HG03460 (cell line): ENCODE results near the gene ADCY2.

Experiments
- ATAC-seq: cut with Tn5 transposase; IDR thresholded peaks from one replicate; pipeline ENCODE4 v1.9.1; 2021; ENCODE audit not compliant: unreplicated experiment

Gene ADCY2

DNA sequence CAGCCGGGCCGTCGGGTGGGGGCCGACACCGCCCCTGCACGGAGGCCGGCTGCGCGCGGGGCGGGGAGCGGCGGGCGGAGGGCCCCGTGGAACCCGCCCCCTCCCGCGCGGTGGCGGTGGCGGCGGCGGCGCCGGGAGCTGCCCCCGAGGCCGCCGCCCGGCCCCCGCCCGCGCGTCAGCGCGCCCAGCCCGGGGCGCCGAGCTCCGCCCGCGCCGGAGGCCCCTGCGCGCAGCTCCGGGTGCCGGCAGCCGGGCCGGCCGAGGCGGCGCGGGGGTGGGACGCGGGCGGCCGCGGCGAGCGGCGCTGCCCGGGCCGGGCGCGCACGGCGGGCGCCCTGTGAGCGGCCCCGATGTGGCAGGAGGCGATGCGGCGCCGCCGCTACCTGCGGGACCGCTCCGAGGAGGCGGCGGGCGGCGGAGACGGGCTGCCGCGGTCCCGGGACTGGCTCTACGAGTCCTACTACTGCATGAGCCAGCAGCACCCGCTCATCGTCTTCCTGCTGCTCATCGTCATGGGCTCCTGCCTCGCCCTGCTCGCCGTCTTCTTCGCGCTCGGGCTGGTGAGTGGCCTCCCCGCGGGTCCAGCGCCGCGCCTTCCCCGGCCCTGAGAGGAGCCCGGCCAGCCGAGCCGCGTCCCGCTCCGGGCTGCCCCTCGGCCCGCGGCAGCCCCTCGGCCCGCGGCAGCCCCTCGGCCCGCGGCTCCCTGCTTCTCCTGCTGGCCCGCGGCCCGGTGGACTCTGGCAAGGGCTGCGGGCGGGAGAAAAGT is at the start of gene ADCY2:
Gene ADCY2 (plus strand): TSS at position 192 of the 766 bp plus-strand sequence. CDS start 159 bp downstream, at position 351.
- no peak for ATAC-seq

DNA sequence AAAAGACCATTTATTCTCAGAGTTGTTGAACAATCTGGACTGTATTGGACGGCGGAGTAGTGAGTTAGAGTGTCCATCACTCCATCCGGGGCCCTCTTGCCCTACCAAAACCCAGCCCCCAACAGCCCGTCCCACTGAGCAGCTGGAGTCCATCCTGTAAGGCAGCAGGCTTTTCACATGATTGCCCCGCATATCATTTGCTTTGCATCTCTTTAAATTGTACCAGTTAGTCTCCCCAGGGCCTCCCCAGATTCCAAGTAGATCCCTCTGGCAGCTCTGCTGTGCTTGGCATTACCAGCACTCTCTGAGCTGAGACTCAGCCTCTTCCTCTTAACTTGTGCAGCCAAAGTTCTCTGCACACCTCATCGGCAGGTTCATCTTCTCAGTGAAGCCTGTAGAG is 48.6 kb upstream of the ADCY2 start:
- ATAC-seq, result no peak

DNA sequence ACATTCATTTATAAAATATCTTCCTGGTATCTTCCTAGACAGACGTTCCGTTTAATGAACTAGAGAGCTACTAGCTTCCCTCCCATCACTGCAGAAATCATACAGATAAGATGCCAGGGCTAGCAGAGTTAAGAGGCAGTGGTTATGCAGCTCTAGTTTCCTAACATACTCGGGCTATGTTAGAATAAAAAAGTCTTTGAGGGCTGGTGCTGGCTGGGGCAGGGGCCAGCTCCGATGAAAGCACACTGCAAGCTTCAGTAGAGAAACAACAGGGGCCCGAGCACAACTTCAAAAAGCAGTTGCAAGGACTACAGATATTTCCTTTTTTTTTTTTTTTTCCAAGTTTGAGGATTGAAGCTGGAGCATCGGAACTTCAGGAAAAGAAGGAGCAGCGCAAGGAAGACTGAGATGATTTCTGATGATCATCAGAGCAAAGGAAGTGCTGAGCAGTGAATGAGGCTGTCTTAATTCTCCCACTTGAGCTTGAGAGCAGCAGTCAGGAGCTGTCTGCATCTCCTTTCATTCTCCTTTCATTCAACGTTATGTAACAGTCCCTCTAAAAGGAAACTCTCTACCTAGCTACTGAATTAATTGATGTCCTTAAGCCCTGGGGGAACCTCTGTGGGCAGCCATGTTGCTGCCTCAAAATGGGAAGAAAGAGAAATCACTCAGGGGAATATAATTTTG is 47.6 kb upstream of the ADCY2 start:
- ATAC-seq, result no peak

DNA sequence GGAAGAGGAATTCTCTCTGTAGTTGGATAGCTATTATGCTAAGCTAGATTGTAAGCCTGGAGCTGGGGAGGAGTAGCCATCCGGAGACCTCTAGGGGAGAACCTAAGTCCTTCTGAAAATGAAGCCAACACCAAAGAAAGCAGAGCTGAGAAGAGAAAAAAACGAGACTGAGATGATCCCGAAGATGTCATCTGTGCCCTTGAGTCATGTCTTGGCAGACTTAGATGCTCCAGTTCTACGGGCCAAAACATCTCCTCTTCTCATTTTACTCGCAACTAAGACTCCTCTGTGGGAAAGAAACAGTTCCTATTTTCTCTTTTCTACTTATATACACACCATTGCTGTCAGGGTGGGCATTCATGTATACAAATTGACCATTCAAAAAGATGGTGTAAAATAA is 34.3 kb upstream of the ADCY2 start:
- no peak for ATAC-seq

DNA sequence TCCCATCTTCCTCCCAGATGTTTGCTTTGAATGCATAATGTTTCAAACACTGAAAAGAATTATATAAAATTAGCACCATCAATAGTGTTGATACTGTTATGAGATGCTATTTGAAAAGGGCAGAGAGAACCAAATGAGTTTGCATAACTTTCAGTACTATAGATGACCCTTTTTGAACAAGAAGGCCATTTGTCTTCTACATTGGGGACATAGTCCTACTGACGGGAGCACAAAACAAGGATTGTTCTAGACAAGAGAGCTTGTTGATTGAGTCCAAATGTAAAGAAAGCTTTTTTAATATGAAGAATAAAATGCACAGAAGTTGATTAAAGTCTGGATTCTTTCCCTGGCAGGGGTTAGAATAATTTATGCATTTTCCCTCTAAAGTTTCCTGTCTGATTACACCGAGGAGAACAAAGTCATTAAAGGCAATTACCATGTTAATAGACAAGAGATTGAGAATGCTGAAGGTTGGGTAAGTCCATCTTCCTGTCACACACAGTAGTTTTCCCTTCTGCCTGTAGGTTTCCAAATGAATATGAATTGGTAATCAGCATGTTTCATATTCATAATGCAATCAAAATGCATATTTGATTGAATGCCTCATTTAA is 32.8 kb upstream of the ADCY2 start:
- ATAC-seq, result no peak

DNA sequence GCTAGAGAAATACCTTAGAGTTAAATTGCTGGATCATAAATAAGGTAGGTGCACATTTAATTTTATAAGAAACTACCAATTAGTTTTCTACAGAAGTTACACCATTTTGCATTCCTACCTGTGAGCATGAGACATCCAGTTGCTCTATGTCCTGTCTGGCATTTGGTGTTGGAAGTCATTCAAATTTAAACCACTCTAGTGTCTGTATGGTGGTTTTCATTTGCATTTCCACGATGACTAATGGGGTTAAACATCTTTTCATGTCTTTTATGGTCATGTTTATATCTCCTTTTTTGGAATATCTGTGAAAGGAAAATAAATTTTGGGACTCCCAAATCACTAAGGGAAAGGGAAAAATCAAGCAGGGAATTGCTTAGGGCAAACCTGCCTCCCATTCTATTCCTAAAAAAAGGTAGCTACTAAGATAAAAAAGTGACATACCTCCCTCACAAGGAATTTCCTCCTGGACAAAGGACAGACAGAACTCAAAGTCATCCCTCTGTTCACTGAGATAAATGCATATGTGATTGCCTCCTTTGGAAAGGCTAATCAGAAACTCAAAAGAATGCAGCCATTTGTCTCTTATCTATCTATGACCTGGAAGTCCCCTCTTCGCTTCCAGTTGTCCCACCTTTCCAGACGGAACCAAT is 31.6 kb upstream of the ADCY2 start:
- no peak for ATAC-seq

DNA sequence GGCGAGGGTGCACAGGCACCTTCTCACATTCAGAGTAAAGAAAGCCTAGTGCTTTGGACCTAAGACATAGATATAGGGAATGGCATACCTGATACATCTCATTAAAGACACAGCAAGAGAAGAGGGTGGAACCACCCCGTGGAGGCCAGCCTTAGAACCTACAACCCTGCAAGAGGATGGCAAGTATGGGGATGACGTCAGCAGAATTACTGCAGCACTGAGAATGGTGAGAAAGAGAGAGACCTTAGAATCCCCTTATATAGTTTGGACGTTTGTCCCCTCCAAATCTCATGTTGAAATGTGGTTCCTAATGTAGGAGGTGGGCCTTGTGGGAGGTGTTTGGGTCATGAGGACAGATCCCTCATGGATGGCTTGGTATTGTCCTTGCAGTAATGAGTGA is 28.2 kb upstream of the ADCY2 start:
- no peak for ATAC-seq

DNA sequence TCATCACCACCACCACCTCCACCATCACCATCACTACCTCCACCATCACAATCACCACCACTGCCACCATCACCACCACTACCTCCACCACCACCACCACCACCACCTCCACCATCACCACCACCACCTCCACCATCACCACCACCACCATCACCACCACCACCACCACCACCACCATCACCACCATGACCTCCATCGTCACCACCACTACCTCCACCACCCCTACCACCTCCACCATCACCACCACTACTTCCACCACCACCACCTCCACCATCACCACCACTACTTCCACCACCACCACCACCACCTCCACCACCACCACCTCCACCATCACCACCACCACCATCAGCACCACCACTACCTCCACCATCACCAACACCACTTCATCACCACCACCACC is 23.5 kb upstream of the ADCY2 start:
- no peak for ATAC-seq

DNA sequence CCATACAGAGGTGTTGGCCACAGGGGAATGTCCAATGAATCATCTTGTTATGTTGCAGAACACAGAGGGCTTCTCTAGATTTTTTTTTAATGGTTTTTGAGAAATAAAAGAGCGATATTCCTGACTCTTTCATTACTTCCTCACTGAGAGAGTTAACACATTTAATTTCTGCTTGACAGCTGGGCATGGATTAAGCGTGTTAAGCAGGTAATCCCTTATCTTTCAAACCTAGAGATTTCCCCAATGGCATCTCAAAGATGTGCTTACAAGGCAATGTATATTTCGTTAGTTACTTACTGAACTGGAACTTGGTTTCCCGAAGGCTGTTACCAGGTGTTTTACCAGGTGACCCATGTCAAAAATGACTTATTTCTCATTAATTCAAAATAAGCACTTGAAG is 21.8 kb upstream of the ADCY2 start:
- ATAC-seq, result no peak

DNA sequence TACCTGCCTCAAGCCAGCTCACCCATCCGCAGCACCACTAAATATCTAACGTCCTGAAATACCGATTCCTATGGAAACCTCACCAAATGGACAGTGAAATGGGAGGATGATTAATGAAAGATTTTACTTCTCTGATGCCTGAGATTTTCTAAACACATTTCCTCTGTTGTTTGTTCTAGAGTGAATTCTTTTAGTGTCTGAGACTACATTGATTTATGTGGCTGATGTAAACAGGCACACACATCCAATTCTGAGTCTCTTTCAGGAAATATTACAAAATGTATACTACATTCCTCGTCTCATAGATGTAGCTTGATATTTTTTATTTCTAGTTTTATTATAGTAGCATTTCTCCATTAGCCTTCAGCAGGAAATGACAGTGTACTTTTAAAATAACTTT is 20.5 kb upstream of the ADCY2 start:
- no peak for ATAC-seq

DNA sequence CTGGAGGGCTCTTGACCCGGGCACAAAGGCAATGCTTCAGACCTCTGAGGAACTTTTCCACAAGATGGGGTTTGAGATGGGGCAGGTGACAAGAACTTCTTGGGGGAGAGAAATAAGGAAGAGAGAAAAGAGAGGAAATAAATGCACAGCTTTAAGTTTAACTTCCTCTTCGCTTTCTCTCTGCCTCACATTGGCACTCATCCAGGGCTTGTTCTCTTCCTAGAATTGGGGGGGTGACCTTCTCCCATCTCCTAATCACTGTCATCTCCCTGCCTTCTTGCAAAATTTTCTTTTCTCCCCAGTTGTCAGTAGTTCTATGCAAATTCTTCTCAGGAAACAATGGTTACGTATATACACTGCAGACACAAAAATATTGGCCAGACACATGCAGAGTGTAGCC is 19.1 kb upstream of the ADCY2 start:
- no peak for ATAC-seq

DNA sequence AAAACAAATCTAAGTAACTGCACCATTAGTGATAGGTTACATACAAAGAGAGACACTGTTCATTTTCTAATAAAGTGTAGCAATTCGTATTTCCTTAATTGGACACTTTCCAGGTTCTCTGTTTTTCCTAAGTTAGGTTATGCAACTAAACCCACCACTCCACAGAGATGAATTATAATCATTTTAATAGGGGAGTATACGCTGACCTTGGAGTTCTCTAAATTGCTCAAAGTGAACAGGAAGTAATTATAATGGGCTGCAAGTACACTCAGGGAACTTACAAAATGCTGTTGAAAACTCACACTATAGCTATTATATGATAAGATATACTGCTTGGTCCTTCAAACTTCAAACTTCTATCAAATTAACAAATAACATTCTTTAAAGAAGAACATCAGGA is 18.2 kb upstream of the ADCY2 start:
- no peak for ATAC-seq

DNA sequence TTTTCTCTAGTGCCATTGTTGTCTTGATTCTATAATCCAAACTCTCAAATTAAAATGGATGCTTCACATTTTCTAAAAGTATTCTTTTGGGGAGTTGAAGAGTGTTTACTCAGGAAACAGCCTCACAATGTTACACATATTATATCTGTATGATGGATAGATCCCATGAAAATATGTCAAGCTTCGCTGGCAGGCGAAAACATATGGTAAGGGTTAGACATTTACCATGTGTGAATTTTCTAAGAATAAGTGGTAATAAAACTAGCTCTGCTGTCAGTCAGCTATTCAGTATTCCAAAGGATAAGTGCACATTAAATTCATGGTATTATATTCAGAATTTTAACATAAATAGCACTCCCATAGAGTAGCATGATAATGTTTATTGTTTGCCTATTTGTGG is 13.3 kb upstream of the ADCY2 start:
- ATAC-seq, result no peak

DNA sequence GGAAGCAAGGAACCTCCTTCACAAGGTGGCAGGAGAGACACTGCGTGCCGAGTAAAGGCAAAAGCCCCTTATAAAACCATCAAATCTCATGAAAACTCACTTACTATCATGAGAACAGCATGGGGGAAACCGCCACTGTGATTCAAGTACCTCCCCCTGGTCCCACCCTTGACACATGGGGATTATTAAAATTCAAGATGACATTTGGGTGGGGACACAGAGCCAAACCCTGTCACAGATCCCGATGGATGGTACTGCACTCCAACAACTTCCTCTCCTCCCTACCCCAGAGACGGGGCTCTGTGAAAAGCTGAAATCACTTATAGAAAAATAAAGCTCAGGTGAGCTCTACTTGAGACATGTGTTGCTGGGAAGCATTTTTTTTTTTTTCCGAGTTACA is 10.3 kb upstream of the ADCY2 start:
- ATAC-seq, result no peak

DNA sequence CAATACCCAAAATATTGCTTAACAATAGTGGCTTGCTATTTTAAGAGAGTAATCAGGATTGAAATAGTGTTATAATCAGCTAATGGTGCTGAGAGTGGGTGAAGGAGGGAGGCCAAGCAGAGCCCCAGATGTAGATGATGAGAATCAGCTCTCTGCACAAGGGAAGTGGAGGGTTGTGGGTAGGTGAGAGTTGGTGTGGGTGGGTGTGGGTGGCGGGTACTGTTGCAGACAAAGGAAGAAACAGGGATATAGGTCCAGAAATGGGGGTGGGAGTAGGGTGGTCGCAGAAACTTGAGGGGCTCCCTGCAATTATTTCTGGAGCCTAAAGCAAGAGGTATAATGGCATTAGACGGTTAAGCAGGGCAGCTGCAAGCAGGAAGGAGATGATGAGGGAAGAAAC is 7.4 kb upstream of the ADCY2 start:
- no peak for ATAC-seq

DNA sequence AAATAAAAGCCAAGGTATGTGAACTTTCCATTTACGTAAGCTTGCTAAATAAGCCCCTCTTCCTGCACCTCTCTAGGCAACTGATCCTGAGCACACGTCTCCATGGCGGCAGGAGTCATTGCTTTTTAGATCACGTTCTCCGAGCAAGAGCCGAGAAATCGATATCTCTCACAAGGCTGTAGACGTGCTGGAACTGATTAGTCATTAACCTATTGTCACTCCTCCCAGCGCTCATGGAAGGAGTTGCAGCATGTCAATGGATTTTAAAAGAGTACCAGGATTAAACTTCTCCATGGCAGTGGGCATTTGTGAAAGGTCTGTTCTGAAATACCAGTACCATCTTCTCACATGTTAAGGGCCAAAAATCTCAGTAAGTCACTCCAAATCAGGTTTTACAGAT is 4.7 kb upstream of the ADCY2 start:
- no peak for ATAC-seq

DNA sequence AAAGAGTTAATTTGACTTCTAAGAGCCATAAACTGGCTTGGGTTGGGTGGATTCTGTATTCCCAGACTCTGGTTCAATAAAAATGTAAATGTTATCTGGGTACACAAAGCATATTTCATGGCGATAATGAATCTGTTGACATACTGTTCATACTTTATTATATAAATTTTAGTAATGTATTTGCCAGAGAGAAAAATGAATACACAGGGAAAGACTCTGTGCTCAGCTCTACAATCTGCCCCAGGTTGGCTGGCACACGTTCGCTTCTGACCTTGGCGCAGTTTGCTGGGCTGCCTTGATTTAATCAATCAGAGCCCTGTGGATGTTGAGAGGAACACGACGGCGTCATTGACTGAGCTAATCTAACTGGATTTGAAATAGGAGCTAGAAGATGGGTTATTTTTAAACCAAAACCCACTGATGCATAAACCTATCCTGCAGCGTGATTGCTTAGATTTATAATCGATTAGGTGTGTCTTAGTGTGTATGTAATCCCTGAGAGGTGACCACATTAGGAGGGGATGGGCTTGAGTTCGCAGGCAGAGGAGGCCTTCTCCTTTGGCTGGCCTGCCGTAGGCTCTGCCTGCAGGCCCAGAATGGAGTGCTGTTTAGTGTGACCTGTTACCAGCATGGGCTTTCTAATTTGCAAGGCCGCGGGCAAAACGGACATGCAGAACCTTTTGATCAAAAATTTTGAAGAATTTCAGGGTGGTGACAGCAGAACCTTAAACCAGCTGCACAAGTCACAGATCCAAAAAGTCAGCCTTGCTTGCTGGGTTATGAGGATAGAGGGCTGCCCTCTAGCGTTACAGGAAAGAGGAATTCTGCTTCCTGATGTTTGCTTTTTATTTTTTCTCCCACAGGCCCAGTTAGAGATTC is 3.9 kb upstream of the ADCY2 start:
- ATAC-seq, result no peak

DNA sequence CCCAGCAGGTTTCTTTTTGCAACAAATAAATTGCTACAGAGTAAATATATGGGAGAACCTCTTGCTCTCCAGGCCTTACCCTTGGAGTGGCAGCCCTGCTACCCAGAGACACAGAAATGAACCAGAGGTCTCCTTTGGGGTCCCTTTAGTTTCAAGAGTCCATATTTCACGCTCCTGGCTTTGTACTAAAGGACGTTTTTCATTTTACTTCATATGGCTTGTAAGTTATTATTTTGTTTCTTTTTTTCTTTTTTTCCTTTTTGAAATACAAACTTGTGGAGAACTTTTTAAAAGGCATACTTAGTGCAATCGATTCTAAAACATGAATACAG is 3.3 kb upstream of the ADCY2 start:
- no peak for ATAC-seq

DNA sequence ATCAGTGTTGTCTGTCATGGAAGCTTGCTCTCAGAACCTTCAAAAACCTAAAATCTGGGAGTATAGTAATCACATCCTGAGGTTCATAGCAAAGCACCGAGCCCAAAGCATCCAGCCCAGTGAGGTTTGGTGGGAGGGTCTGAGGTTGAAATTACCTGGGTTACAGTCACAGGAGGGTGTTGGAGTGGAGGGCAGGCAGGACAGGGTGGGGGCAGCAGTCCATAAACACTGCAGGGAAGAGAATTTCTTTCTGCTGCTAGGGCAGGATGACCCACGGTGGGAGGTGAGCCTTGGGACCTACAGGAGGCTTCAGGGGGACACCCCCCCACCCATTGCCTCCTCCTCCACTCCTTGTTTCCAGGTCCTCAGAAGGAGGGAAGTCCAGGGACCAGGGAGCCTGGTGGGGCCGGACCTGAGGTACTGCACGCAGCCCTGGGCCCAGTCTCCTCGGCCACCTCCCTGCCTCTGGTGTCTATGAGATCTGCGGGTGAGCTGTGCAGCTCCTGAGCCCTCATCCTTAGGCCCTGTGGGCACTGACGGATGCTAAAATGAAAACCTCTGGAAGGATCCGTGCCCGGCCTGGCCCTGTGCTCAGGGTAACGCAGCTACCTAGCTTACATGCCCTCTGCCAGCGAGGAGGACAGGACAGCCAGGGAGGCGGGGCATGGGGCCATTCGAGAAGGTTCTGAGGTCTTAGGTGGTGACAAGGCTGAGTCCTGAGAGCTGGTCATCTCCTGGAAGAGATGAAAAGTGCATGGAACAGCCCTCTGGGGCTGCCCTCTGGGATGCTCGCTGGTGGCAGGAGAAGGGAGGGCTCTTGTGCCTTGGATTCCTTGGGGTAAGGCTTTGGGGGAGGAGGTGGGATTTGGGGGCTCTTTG is 1.8 kb upstream of the ADCY2 start:
- no peak for ATAC-seq

DNA sequence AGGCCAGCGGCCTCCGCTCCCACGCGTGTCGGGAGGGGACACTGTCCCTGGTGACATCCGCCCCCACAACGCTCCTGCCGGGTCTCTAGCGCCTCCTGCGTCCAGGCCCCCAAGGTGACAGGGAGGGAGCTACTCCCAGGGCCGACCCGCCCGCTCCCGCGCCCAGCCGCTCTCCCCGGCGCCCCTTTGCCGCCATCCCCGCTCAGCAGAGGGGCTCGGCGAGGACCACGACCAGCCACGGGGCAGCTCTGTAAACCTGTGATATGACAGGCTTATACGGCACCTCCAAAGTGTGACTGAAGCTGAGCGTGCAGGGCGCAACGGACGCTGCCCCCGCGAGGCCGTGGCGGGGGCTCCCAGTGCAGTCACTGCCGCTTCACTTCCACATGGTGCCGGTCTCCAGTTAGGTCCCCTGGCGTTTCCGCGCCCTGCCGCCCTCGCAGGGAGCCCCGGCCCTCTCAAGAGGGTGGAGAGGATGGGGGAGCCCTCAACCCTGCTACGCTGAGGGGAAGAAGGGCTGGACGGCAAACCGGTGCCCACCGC is 978 bp upstream of the ADCY2 start:
- no peak for ATAC-seq
